CD4-positive, alpha-beta memory T cell (primary cell): Measurements from ENCODE around the gene AMPD3. TPM values are rescaled to one million over a fixed set of nuclear protein-coding genes. Genes with fewer than 3 reads are reported as not detected.

Source experiments
- CTCF ChIA-PET: fragments of 350-600 bp; sonication (Branson Sonifier 250); formaldehyde crosslinking; loops from one replicate; lab custom pipeline; 2021; ENCODE audit warnings: inconsistent platforms; ENCODE audit not compliant: partially characterized antibody; lab: Charles Lee
- POLR2A ChIA-PET: fragments of 350-600 bp; sonication (Branson Sonifier 250); formaldehyde crosslinking; loops from one replicate; lab custom pipeline; 2021; ENCODE audit not compliant: partially characterized antibody; lab: Charles Lee
- DNase-seq, 5 donors: peaks; one replicate each; pipeline versions ENCODE4 v3.0.0 to v3.0.0-alpha.2; 2020 to 2022; ENCODE audit warnings: mixed read lengths in 1 of 5
- H3K27ac ChIP-seq: one replicate; pipeline ENCODE4 v1.7.0; 2013; ENCODE audit warnings: low read depth, low read length
- H3K27me3 ChIP-seq: 2 replicates; pipeline ENCODE4 v1.7.0; 2013; ENCODE audit warnings: mild to moderate bottlenecking, low read length, moderate library complexity; ENCODE audit not compliant: insufficient read depth
- H3K36me3 ChIP-seq: 2 replicates; pipeline ENCODE4 v1.7.0; 2013; ENCODE audit warnings: mild to moderate bottlenecking, low read length, moderate library complexity; ENCODE audit not compliant: insufficient read depth
- H3K4me1 ChIP-seq: 2 replicates; pipeline ENCODE4 v1.7.0; 2013; ENCODE audit warnings: mild to moderate bottlenecking, low read length, moderate library complexity; ENCODE audit not compliant: insufficient read depth
- H3K4me3 ChIP-seq, 2 donors: one replicate each; pipeline ENCODE4 v1.7.0; 2013; ENCODE audit warnings: low read length in 2 of 2, mild to moderate bottlenecking in 1 of 2
- H3K9me3 ChIP-seq, 2 donors: one replicate each; pipeline ENCODE4 v1.7.0; 2013; ENCODE audit warnings: low read length in 2 of 2, control low read depth in 1 of 2; ENCODE audit not compliant: control insufficient read depth in 1 of 2
- H3K27ac Mint-ChIP-seq, 7 donors: one replicate each; pipeline ENCODE4 v1.8.0; 2020 to 2021; ENCODE audit warnings: mixed read lengths in 7 of 7, mild to moderate bottlenecking in 6 of 7, inconsistent platforms in 3 of 7, moderate library complexity in 3 of 7
- H3K27me3 Mint-ChIP-seq, 2 donors: one replicate each; pipeline ENCODE4 v1.8.0; 2020 to 2021; ENCODE audit warnings: mixed read lengths in 2 of 2
- H3K36me3 Mint-ChIP-seq, 2 donors: one replicate each; pipeline ENCODE4 v1.8.0; 2020 to 2021; ENCODE audit warnings: mixed read lengths in 2 of 2, inconsistent platforms in 1 of 2, mild to moderate bottlenecking in 1 of 2
- H3K4me1 Mint-ChIP-seq, 4 donors: one replicate each; pipeline ENCODE4 v1.8.0; 2020 to 2021; ENCODE audit warnings: mixed read lengths in 4 of 4, mild to moderate bottlenecking in 1 of 4
- H3K4me3 Mint-ChIP-seq, 8 donors: one replicate each; pipeline ENCODE4 v1.8.0; 2020 to 2021; ENCODE audit warnings: mixed read lengths in 8 of 8, mild to moderate bottlenecking in 7 of 8, moderate library complexity in 6 of 8, inconsistent platforms in 3 of 8
- H3K9me3 Mint-ChIP-seq, 8 donors: one replicate each; pipeline ENCODE4 v1.8.0; 2020 to 2021; ENCODE audit warnings: mixed read lengths in 8 of 8, mild to moderate bottlenecking in 5 of 8, inconsistent platforms in 3 of 8, moderate library complexity in 1 of 8
- intact Hi-C: fragments of 100-400 bp; cut with micrococcal nuclease; formaldehyde crosslinking; loops from one replicate; pipeline ENCODE4 v1.15.1; 2023
- polyA plus RNA-seq, 2 donors: library from polyadenylated mRNA; unstranded; fragments of 300-500 nt; fragmentation: Illumina TruSeq; gene quantifications; one replicate each; pipeline ENCODE4 v1.2.3, GENCODE V29; 2021
- total RNA-seq, 2 experiments: library from RNA; stranded (reverse); gene quantifications; one replicate each; pipeline ENCODE4 v1.2.3, GENCODE V29; 2021

The AMPD3 gene
- total and polyA plus RNA-seq, 4 experiments from 2014 or later: 10.9 to 43.4 (median 30.1) TPM

DNA sequence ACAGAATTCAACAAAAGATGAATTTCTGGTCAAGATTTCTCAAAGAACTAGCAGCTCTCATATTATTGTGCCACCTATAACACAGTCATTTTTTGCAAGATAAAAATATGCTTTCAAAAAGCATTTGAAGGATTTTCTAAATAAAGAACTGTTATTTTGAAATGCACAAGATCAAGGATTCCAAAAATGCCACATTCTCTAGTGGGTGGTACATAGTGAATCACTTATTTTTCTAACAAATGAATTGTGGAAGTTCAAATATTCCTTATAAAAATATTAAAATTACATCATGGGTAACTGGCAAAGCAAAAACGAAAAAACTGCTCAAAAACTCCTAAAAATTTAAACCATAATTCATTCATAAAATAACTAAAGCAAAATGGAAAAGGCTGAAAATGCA is 83.9 kb downstream of the AMPD3 start:
- Mint-ChIP-seq H3K4me1 (peaks cover 12 to 27% (median 20%) of the 10 kb centered on the region in 4 donors), H3K36me3 (peaks cover under 1 to 3% of the 10 kb centered on the region in 2 donors), H3K27me3 (no peaks in the 10 kb centered on the region), H3K9me3 (no peaks in the 10 kb centered on the region), H3K27ac (no peak overlapping the region), H3K4me3 (no peak overlapping the region)
- Histone ChIP-seq H3K36me3 (no peaks in the 10 kb centered on the region), H3K4me1 (peaks cover 9% of the 10 kb centered on the region), H3K4me3 (no peak overlapping the region), H3K27me3 (no peaks in the 10 kb centered on the region), H3K9me3 (no peaks in the 10 kb centered on the region), H3K27ac (no peak overlapping the region)
- ChIA-PET CTCF (no interaction called here), POLR2A (no interaction called here)
- intact Hi-C loops: no loop called here
- no peak for DNase-seq

GRCh38 chr11:10539339-10539738 is 84.3 kb downstream of the AMPD3 start:
- intact Hi-C loops: no loop called here
- Histone ChIP-seq H3K4me3 (no peak overlapping the region), H3K9me3 (no peaks in the 10 kb centered on the region), H3K4me1 (peaks cover 9% of the 10 kb centered on the region), H3K27ac (no peak overlapping the region), H3K27me3 (no peaks in the 10 kb centered on the region), H3K36me3 (no peaks in the 10 kb centered on the region)
- no peaks in the 10 kb centered on the region for H3K9me3 Mint-ChIP-seq
- peaks cover 0 to 2% of the 10 kb centered on the region in 2 donors for H3K36me3 Mint-ChIP-seq
- ChIA-PET CTCF (interaction anchor here (1.7 to 3.3 kb wide), 6 partner anchors 20 to 224 kb away, joined by 5 to 52 read pairs (median 12); partner anchors contain the start of gene AMPD3), POLR2A (interaction anchor here (1.6 to 3.3 kb wide), 2 partner anchors 83 to 87 kb away, joined by 5 to 43 read pairs; partner anchors contain the start of gene AMPD3)
- no peak for DNase-seq
- no peaks in the 10 kb centered on the region for H3K27me3 Mint-ChIP-seq
- H3K4me3 Mint-ChIP-seq: peak overlapping the region; percentile 87 to 95 (median 90)
- H3K27ac Mint-ChIP-seq: peak overlapping the region in 4 of 7 donors; percentile 74 to 94 (median 83)
- peaks cover 12 to 27% (median 20%) of the 10 kb centered on the region in 4 donors for H3K4me1 Mint-ChIP-seq

DNA sequence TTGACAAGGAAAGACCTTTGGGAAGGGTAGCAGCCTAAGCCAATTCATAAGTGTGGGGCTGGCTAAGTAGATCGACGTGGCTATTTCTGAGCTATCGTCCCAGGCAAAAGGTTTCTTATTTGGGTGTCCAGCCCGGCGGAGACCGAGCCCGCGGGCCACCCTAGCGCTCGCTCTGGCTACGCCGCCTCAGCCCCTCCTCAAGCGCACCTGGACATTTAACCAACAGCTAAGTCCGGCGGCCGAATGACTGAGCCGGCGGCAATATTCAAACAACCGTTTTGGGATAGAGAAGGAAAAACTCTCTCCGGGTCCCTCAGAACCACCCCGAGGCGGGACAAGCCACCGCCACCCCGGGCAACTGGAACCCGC is 85.5 kb downstream of the AMPD3 start:
- H3K27ac Mint-ChIP-seq: peak overlapping the region; percentile 82 to 95 (median 92)
- CTCF ChIA-PET: interaction anchor here (0.6 to 3.3 kb wide), 53 partner anchors 9 to 389 kb away, joined by 3 to 52 read pairs (median 4); partner anchors contain the start of genes AMPD3, CTR9 and ZBED5
- H3K4me3 Mint-ChIP-seq: peak overlapping the region; percentile 87 to 95 (median 90)
- H3K9me3 Mint-ChIP-seq: no peaks in the 10 kb centered on the region
- no peak for DNase-seq
- Histone ChIP-seq H3K9me3 (no peaks in the 10 kb centered on the region), H3K27me3 (no peaks in the 10 kb centered on the region), H3K4me1 (peaks cover 9% of the 10 kb centered on the region), H3K36me3 (no peaks in the 10 kb centered on the region), H3K4me3 (peak overlapping the region; percentile 50 to 77), H3K27ac (peak overlapping the region; percentile 64)
- H3K36me3 Mint-ChIP-seq: peaks cover 0 to 2% of the 10 kb centered on the region in 2 donors
- H3K4me1 Mint-ChIP-seq: peaks cover 12 to 27% (median 20%) of the 10 kb centered on the region in 4 donors
- intact Hi-C loops: loop anchor here (2.0 to 5.0 kb wide), 3 partner anchors 90 to 267 kb away; partner anchors contain the start of gene EIF4G2
- no peaks in the 10 kb centered on the region for H3K27me3 Mint-ChIP-seq
- POLR2A ChIA-PET: interaction anchor here (0.7 to 3.3 kb wide), 16 partner anchors 9 to 1302 kb away, joined by 3 to 43 read pairs (median 6); partner anchors contain the start of genes AMPD3, CTR9, EIF4G2 and ZBED5

- H3K36me3 Mint-ChIP-seq: peaks cover 0 to 2% of the 10 kb centered on the region in 2 donors
- H3K4me1 ChIP-seq: peaks cover 9% of the 10 kb centered on the region
- H3K4me1 Mint-ChIP-seq: peaks cover 11 to 24% (median 18%) of the 10 kb centered on the region in 4 donors
- no peaks in the 10 kb centered on the region for H3K36me3 ChIP-seq
- H3K27me3 ChIP-seq: no peaks in the 10 kb centered on the region
- intact Hi-C loops: loop anchor here (1.0 to 5.0 kb wide), 4 partner anchors 90 to 266 kb away; partner anchors contain the start of gene EIF4G2
- H3K9me3 Mint-ChIP-seq: no peaks in the 10 kb centered on the region
- no peaks in the 10 kb centered on the region for H3K27me3 Mint-ChIP-seq
- DNase-seq: peak; percentile 89 to 94 (median 93)
- peak within 1 kb of the TSS; percentile 64 for H3K27ac ChIP-seq
- H3K9me3 ChIP-seq: no peaks in the 10 kb centered on the region
- ChIA-PET POLR2A (interaction anchor here (0.8 to 3.3 kb wide), 16 partner anchors 10 to 1301 kb away, joined by 3 to 43 read pairs (median 6); partner anchors contain the start of genes AMPD3, CTR9, EIF4G2 and ZBED5), CTCF (interaction anchor here (0.7 to 3.3 kb wide), 56 partner anchors 8 to 389 kb away, joined by 3 to 52 read pairs (median 4); partner anchors contain the start of genes AMPD3, CTR9 and ZBED5)
- peak within 1 kb of the TSS; percentile 87 to 95 (median 90) for H3K4me3 Mint-ChIP-seq
- H3K27ac Mint-ChIP-seq: peak within 1 kb of the TSS; percentile 87 to 95 (median 92)
- peak within 1 kb of the TSS; percentile 50 to 77 for H3K4me3 ChIP-seq
These were observed 86.0 kb downstream of the AMPD3 start, which contains the start of gene RNF141 for GRCh38 chr11:10540915-10541560. TSS of gene RNF141 (minus strand) at chr11:10541187. CDS start at chr11:10534158, 7,029 bp downstream.

DNA sequence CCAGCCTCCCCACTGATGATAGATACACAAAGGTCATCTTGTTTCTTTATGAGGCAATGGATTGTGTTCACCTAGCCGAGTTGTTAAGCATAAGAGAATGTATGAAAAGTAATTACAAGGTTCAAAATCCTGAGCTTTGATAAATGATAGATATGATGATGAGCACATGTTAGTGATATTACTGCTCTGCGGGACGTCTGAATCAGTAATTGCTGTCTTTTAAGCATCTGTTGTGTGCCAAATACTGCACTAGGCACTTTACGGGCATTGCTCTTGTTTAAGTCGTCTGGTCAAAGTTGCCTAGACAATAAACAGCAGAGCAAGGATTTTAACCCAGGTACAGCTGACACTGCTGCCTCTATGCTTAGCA is 86.5 kb downstream of the AMPD3 start:
- intact Hi-C loops: loop anchor here (1.0 to 5.0 kb wide), 4 partner anchors 91 to 266 kb away; partner anchors contain the start of gene EIF4G2
- Mint-ChIP-seq H3K27me3 (no peaks in the 10 kb centered on the region), H3K4me3 (peak overlapping the region; percentile 87 to 95 (median 90)), H3K27ac (peak overlapping the region; percentile 87 to 94 (median 92)), H3K9me3 (no peaks in the 10 kb centered on the region), H3K4me1 (peaks cover 9 to 21% (median 15%) of the 10 kb centered on the region in 4 donors), H3K36me3 (peaks cover 0 to 2% of the 10 kb centered on the region in 2 donors)
- peak in 1 of 5 donors; percentile 5 for DNase-seq
- H3K27me3 ChIP-seq: no peaks in the 10 kb centered on the region
- H3K9me3 ChIP-seq: no peaks in the 10 kb centered on the region
- H3K4me3 ChIP-seq: peak overlapping the region in 1 of 2 donors; percentile 77
- POLR2A ChIA-PET: interaction anchor here (0.9 to 3.3 kb wide), 11 partner anchors 10 to 1301 kb away, joined by 3 to 43 read pairs (median 6); partner anchors contain the start of genes AMPD3, CTR9, EIF4G2 and ZNF143
- peaks cover 9% of the 10 kb centered on the region for H3K4me1 ChIP-seq
- CTCF ChIA-PET: interaction anchor here (1.0 to 3.3 kb wide), 30 partner anchors 8 to 390 kb away, joined by 3 to 52 read pairs (median 6); partner anchors contain the start of genes AMPD3, CTR9 and ZBED5
- no peaks in the 10 kb centered on the region for H3K36me3 ChIP-seq
- H3K27ac ChIP-seq: peak overlapping the region; percentile 64

- no peak overlapping the region for H3K4me3 Mint-ChIP-seq
These were observed 87.7 kb downstream of the AMPD3 start for GRCh38 chr11:10542776-10543175.

More at GRCh38 chr11:10542776-10543175, 87.7 kb downstream of the AMPD3 start:
- peaks cover 9 to 21% (median 14%) of the 10 kb centered on the region in 4 donors for H3K4me1 Mint-ChIP-seq
- peaks cover 0 to 2% of the 10 kb centered on the region in 2 donors for H3K27me3 Mint-ChIP-seq
- no peaks in the 10 kb centered on the region for H3K9me3 Mint-ChIP-seq
- Histone ChIP-seq H3K36me3 (no peaks in the 10 kb centered on the region), H3K27me3 (no peaks in the 10 kb centered on the region), H3K4me1 (peaks cover 9% of the 10 kb centered on the region), H3K4me3 (no peak overlapping the region), H3K9me3 (no peaks in the 10 kb centered on the region), H3K27ac (no peak overlapping the region)
- intact Hi-C loops: loop anchor here (5.0 kb wide), 1 partner anchor 265 kb away; the partner anchor contains the start of gene EIF4G2
- ChIA-PET POLR2A (interaction anchor here (2.8 to 3.3 kb wide), 2 partner anchors 87 to 266 kb away, joined by 22 to 43 read pairs; partner anchors contain the start of genes AMPD3 and EIF4G2), CTCF (interaction anchor here (1.1 to 3.3 kb wide), 6 partner anchors 9 to 194 kb away, joined by 3 to 52 read pairs (median 11); partner anchors contain the start of gene AMPD3)
- DNase-seq: no peak
- H3K27ac Mint-ChIP-seq: no peak overlapping the region
- H3K36me3 Mint-ChIP-seq: peaks cover 0 to 2% of the 10 kb centered on the region in 2 donors
